Measurements from ENCODE around the gene EPHB1.

GRCh38 chr3:134910026-134910425 is 115.0 kb downstream of the EPHB1 start:
- TF ChIP-seq CTCF (IDR thresholded peaks at IDR 0.05) (no peak), POLR2AphosphoS5 (IDR thresholded peaks at IDR 0.05) (no peak), POLR2A (IDR thresholded peaks at IDR 0.05) (no peak)
